ENCODE measurements around the gene SLC38A10. TPM values are rescaled to one million over a fixed set of nuclear protein-coding genes. Genes with fewer than 3 reads are reported as not detected.

The SLC38A10 gene
- total RNA-seq, 6 donors from 2014 or later = 90.6 to 208 (median 110) TPM

DNA sequence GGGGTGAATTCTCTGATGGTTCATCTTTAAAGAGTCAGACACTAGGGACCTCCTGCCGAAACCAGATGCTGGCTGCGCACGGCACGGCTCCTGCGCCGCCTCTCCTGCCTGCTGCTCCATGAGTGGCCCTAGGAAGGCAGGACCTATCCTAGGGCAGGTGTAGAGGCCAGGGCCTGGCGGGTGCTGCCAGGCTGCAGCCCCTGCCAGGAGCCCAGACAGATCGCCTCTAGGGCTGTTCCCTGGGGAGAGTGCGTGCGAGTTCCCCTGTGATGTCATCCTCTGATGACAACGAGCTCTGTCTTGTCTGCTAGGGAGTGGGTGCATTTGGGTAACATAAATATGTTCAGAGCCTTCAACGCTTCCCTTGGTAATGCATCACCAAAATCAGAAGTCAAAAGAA lies 23.9 kb downstream of the SLC38A10 start:
- no peak overlapping the region for H3K4me3 ChIP-seq
- H3K27me3 ChIP-seq = no peaks in the 10 kb centered on the region
- TF ChIP-seq EP300 (IDR thresholded peaks at IDR 0.05) = no peak
- TF ChIP-seq POLR2A (IDR thresholded peaks at IDR 0.05) = no peak
- TF ChIP-seq, protein P1, sequence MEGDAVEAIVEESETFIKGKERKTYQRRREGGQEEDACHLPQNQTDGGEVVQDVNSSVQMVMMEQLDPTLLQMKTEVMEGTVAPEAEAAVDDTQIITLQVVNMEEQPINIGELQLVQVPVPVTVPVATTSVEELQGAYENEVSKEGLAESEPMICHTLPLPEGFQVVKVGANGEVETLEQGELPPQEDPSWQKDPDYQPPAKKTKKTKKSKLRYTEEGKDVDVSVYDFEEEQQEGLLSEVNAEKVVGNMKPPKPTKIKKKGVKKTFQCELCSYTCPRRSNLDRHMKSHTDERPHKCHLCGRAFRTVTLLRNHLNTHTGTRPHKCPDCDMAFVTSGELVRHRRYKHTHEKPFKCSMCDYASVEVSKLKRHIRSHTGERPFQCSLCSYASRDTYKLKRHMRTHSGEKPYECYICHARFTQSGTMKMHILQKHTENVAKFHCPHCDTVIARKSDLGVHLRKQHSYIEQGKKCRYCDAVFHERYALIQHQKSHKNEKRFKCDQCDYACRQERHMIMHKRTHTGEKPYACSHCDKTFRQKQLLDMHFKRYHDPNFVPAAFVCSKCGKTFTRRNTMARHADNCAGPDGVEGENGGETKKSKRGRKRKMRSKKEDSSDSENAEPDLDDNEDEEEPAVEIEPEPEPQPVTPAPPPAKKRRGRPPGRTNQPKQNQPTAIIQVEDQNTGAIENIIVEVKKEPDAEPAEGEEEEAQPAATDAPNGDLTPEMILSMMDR (IDR thresholded peaks at IDR 0.05) = no peak
- TF ChIP-seq POLR2AphosphoS5 (IDR thresholded peaks at IDR 0.05) = no peak
- ATAC-seq (ENCODE audit: low FRiP score in 2 of 2) = peak in 1 of 2 donors; percentile 34
- no peak overlapping the region for H3K27ac ChIP-seq
- WGBS, 2 donors = 97% methylated on average over 6 to 12 of the region's 12 CpGs
- no peaks in the 10 kb centered on the region for H3K9me3 ChIP-seq
- H3K36me3 ChIP-seq = peaks cover 0 to 79% (median 63%) of the 10 kb centered on the region in 4 donors
- DNase-seq = no peak
- H3K4me1 ChIP-seq = peaks cover 0 to 14% (median 3%) of the 10 kb centered on the region in 4 donors

DNA sequence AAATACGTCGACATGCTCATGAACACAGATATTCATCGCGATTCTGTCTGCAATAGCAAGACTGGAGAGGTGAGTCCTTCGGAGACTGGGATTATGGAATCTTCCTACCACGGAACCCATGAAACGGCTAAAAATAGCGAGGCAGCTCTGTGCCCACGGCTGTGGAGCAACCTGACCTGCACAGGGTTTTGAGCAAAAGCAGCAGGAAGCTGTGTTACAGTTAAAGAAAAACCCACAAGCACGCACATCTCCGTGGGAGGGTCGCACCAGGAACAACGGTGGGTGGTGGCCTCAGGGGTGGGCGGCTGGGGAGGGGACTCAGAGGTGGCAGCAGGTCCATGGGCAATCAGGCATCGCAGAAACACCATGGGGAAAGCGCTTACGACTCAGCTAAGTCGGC lies 24.8 kb downstream of the SLC38A10 start:
- ATAC-seq (ENCODE audit: low FRiP score in 2 of 2) (peak in 1 of 2 donors; percentile 5), DNase-seq (no peak)
- Histone ChIP-seq H3K9me3 (no peaks in the 10 kb centered on the region), H3K27me3 (no peaks in the 10 kb centered on the region), H3K36me3 (peaks cover 7 to 80% (median 64%) of the 10 kb centered on the region in 4 donors), H3K4me3 (no peak overlapping the region), H3K4me1 (peaks cover 0 to 14% (median 3%) of the 10 kb centered on the region in 4 donors), H3K27ac (no peak overlapping the region)
- 83 to 93% methylated on average over 18 of the region's 18 CpGs for WGBS, 2 donors
- TF ChIP-seq POLR2AphosphoS5 (IDR thresholded peaks at IDR 0.05) (no peak), POLR2A (IDR thresholded peaks at IDR 0.05) (no peak), EP300 (IDR thresholded peaks at IDR 0.05) (no peak)
- TF ChIP-seq, protein P1 (IDR thresholded peaks at IDR 0.05) = no peak

DNA sequence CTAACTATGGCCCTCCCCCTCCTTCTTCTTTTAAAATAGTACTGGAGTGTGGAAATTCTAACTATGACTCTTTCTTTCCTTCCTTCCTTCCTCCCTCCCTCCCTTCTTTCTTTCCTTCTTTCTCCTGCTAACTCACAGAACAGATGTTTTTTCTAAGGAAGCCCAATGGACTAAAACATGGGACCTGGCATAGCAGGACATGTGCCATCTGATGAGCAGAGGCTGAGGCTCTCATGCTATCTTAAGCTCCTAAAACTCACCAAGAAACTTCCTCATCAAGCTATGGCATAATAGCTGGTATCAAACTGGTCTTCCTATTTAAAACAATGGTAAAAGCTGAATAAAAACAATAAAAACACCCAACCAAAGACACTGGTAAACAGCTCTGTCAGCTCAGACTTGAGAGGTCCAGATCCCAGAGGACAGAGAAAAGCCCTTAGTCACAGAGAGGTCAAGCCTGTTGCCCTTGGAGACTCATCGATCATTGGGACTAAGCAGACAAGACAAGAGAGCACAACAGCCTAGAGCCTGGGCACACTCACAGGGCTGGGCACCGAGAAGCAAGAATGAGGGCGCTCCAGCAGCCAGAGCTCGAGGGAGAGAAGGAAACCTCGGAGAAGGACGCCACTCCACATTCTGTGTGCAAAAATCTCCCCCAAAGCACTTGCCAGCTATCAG lies 27.6 kb downstream of the SLC38A10 start:
- no peaks in the 10 kb centered on the region for H3K9me3 ChIP-seq
- peaks cover 0 to 6% (median 0%) of the 10 kb centered on the region in 4 donors for H3K4me1 ChIP-seq
- ATAC-seq (ENCODE audit: low FRiP score in 2 of 2) (no peak), DNase-seq (no peak)
- H3K4me3 ChIP-seq = no peak overlapping the region
- H3K27me3 ChIP-seq = no peaks in the 10 kb centered on the region
- peaks cover 21 to 80% (median 67%) of the 10 kb centered on the region in 4 donors for H3K36me3 ChIP-seq
- WGBS, 2 donors = 87 to 91% methylated on average over 6 of the region's 6 CpGs
- TF ChIP-seq POLR2AphosphoS5 (IDR thresholded peaks at IDR 0.05) (no peak), POLR2A (IDR thresholded peaks at IDR 0.05) (no peak), EP300 (IDR thresholded peaks at IDR 0.05) (no peak)
- TF ChIP-seq, protein P1 (IDR thresholded peaks at IDR 0.05) = no peak
- H3K27ac ChIP-seq = no peak overlapping the region

DNA sequence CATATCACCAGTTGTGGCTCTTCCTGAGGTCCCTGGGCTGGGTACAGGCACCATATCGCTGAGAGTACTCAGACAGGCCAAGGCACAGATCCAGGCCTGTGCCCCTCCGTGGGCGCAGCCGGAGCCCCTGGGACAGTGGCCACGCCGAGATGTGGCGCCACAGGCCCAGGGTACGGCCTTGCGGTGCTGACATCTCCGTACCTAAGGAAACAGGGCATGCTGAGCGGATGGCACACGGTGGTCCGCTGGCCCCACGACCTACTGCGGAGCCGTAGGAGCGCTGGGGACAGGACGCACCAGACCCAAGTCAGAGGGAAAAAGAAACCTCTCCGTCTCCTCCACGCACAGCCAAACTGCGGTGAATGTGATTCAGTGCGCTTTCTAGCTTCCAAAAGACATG lies 29.5 kb downstream of the SLC38A10 start:
- no peak overlapping the region for H3K4me3 ChIP-seq
- no peak overlapping the region for H3K27ac ChIP-seq
- TF ChIP-seq POLR2AphosphoS5 (IDR thresholded peaks at IDR 0.05) = no peak
- no peak for TF ChIP-seq EP300 (IDR thresholded peaks at IDR 0.05)
- no peak for TF ChIP-seq POLR2A (IDR thresholded peaks at IDR 0.05)
- TF ChIP-seq, protein P1 (IDR thresholded peaks at IDR 0.05) = no peak
- 97 to 98% methylated on average over 22 of the region's 22 CpGs for WGBS, 2 donors
- H3K4me1 ChIP-seq = no peaks in the 10 kb centered on the region
- H3K27me3 ChIP-seq = no peaks in the 10 kb centered on the region
- ATAC-seq (ENCODE audit: low FRiP score in 2 of 2) (no peak), DNase-seq (peak in 1 of 2 donors; percentile 62)
- peaks cover 25 to 83% (median 71%) of the 10 kb centered on the region in 4 donors for H3K36me3 ChIP-seq
- H3K9me3 ChIP-seq = no peaks in the 10 kb centered on the region

DNA sequence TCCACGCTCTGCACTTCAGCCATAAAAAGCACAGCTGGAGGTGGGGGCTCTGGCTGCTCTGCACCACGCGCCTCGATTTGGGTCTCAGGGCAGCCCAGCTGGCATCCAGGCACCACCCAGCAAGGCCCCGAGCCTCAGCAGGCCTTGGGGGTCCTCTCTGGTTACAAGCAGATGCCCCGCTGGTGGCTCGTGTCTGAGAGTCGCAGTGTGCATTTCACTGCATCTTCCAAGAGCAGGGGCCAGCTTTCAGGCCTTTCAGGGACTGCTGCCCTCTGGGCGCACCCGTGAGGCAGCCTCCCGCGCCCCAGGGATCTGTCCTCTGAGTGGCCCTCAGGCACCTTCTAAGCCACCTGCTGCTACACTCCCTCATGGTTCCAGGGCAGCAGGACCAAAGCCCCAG lies 30.5 kb downstream of the SLC38A10 start:
- ATAC-seq (ENCODE audit: low FRiP score in 2 of 2) (no peak), DNase-seq (peak in 1 of 2 donors; percentile 62)
- Histone ChIP-seq H3K4me3 (no peak overlapping the region), H3K27ac (no peak overlapping the region), H3K4me1 (no peaks in the 10 kb centered on the region), H3K36me3 (peaks cover 29 to 83% (median 71%) of the 10 kb centered on the region in 4 donors), H3K9me3 (no peaks in the 10 kb centered on the region), H3K27me3 (no peaks in the 10 kb centered on the region)
- no peak for TF ChIP-seq EP300 (IDR thresholded peaks at IDR 0.05)
- no peak for TF ChIP-seq POLR2A (IDR thresholded peaks at IDR 0.05)
- TF ChIP-seq, protein P1 (IDR thresholded peaks at IDR 0.05) = no peak
- TF ChIP-seq POLR2AphosphoS5 (IDR thresholded peaks at IDR 0.05) = no peak
- 98 to 100% methylated on average over 3 to 12 of the region's 12 CpGs for WGBS, 2 donors
